Ascending aorta (tissue), 2 donors: ENCODE measurements around the gene CENPF. TPM values are rescaled to one million over a fixed set of nuclear protein-coding genes. Genes with fewer than 3 reads are reported as not detected.
A peak's percentile ranks its signal among the peaks of the same experiment; 100 is the strongest.

ENCODE experiments used
- DNase-seq, 2 donors: peaks; one replicate each; pipeline ENCODE4 v3.0.0-alpha.2; 2019; ENCODE audit warnings: low spot score in 2 of 2
- H3K27ac ChIP-seq, 2 donors: fragments of 200-600 bp; sonication (generic); one replicate each; pipeline ENCODE4 v1.5.1; 2016 to 2017; ENCODE audit warnings: mild to moderate bottlenecking in 1 of 2
- H3K27me3 ChIP-seq: fragments of 200-600 bp; sonication (generic); one replicate; pipeline ENCODE4 v1.5.1; 2017
- H3K36me3 ChIP-seq, 2 donors: fragments of 200-600 bp; sonication (generic); one replicate each; pipeline ENCODE4 v1.5.1; 2016
- H3K4me1 ChIP-seq, 2 donors: fragments of 200-600 bp; sonication (generic); one replicate each; pipeline ENCODE4 v1.5.1; 2016 to 2017; ENCODE audit warnings: mild to moderate bottlenecking in 1 of 2
- H3K4me3 ChIP-seq, 2 donors: fragments of 200-600 bp; sonication (generic); one replicate each; pipeline ENCODE4 v1.5.1; 2016 to 2017; ENCODE audit warnings: mild to moderate bottlenecking in 1 of 2
- H3K9me3 ChIP-seq, 2 donors: fragments of 200-600 bp; sonication (generic); one replicate each; pipeline ENCODE4 v1.5.1; 2016
- intact Hi-C: fragments of 100-400 bp; cut with DNase I; formaldehyde crosslinking; loops from one replicate; pipeline ENCODE4 v1.15.1; 2023
- total RNA-seq: library from RNA; depleted of rRNA; stranded (reverse); fragments of >200 nt; gene quantifications from one replicate; pipeline ENCODE4 v1.1.0, GENCODE V29; 2016
- TF ChIP-seq, protein P1 (sequence below), 3 experiments: fragments of 200-600 bp in 2 of 3; fragments of 450-650 bp in 1 of 3; sonication (generic) in 2 of 3; IDR thresholded peaks; one replicate each; pipeline ENCODE4 v1.5.1; 2016 to 2019; ENCODE audit warnings: antibody characterized with exemption in 3 of 3, mild to moderate bottlenecking in 1 of 3, moderate library complexity in 1 of 3

Gene CENPF
- total RNA-seq, 1 donor from 2014 or later, result 0.53 TPM

GRCh38 chr1:214660900-214661299 lies 57.9 kb downstream of the CENPF start:
- intact Hi-C loops, result no loop called here
- TF ChIP-seq, protein P1, sequence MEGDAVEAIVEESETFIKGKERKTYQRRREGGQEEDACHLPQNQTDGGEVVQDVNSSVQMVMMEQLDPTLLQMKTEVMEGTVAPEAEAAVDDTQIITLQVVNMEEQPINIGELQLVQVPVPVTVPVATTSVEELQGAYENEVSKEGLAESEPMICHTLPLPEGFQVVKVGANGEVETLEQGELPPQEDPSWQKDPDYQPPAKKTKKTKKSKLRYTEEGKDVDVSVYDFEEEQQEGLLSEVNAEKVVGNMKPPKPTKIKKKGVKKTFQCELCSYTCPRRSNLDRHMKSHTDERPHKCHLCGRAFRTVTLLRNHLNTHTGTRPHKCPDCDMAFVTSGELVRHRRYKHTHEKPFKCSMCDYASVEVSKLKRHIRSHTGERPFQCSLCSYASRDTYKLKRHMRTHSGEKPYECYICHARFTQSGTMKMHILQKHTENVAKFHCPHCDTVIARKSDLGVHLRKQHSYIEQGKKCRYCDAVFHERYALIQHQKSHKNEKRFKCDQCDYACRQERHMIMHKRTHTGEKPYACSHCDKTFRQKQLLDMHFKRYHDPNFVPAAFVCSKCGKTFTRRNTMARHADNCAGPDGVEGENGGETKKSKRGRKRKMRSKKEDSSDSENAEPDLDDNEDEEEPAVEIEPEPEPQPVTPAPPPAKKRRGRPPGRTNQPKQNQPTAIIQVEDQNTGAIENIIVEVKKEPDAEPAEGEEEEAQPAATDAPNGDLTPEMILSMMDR (IDR thresholded peaks at IDR 0.05), result peak in 1 of 3 experiments; percentile 26
- no peak for DNase-seq

DNA sequence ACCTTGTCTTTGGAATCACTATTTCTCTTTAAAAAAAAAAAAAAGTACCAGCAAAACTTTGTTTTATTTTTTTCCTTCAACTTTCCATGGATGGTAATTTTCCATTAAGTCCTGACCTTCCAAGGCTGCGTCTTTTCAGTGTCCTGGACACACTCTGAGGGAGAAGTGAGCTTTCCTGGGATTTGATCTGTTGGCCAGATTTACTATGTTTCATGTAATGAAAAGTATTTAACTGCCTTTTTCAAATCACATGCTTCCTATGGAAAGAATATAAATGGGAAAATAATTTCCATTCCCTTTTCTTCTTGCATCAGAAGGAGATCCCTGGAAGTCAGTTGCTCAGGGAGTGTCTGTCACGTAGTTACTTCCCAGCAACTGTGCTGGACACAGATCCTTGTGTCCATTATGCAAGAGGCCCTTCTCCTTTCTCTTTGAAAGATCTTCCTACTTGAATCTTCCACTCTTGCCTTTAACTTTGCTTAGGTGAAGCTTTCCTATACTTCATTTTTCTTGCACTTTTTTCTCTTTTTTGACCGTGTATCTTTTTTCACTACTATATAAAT lies 59.3 kb downstream of the CENPF start:
- H3K27ac ChIP-seq, result no peak overlapping the region

More at GRCh38 chr1:214660900-214661299, 57.9 kb downstream of the CENPF start:
- Histone ChIP-seq H3K4me3 (no peak overlapping the region), H3K36me3 (no peaks in the 10 kb centered on the region), H3K9me3 (no peaks in the 10 kb centered on the region), H3K4me1 (no peaks in the 10 kb centered on the region), H3K27me3 (no peaks in the 10 kb centered on the region), H3K27ac (no peak overlapping the region)

DNA sequence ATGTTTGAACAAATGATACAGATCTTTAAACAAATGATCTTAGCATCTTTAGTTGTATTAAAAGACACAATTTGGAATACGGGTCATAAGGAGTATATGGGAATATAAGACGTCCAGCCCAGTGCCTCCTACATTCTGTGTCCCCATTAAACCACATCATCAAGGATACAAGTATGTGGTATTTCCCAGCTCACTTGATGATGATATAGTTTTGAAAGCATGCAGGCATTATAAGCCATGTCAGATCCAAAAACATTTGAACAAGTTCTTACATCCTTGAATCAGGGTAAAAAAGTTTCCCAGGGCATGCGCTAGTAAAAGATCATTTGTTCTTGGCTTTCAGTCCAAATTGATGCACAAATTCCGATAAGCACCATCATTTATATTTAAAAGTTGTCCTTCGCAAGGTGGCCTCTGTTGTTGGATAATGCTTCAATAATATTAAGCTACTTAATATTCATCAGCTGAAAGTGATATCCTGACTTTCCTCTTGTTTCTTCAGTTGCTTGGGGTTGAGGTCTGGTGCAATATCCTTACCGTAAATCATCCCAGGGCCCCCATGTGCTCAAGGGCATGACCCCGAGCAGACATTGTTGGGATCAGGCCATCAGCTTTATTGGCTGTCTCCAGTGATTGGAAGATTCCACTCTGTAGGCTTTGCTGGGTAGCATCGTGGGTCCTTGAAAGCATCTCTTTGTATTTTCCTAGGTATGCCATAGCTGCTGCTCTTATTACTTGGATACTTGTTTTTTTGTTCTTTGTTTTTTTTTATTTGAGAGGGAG lies 61.8 kb downstream of the CENPF start:
- TF ChIP-seq, protein P1 (IDR thresholded peaks at IDR 0.05), result no peak
- no peak overlapping the region for H3K4me3 ChIP-seq
- intact Hi-C loops, result no loop called here
- H3K27ac ChIP-seq, result no peak overlapping the region
- DNase-seq, result no peak
- H3K27me3 ChIP-seq, result no peaks in the 10 kb centered on the region
- H3K4me1 ChIP-seq, result no peaks in the 10 kb centered on the region
- no peaks in the 10 kb centered on the region for H3K9me3 ChIP-seq
- H3K36me3 ChIP-seq, result no peaks in the 10 kb centered on the region

More for the DNA sequence above, 59.3 kb downstream of the CENPF start:
- H3K36me3 ChIP-seq, result no peaks in the 10 kb centered on the region
- no peaks in the 10 kb centered on the region for H3K4me1 ChIP-seq
- no peaks in the 10 kb centered on the region for H3K9me3 ChIP-seq
- TF ChIP-seq, protein P1 (IDR thresholded peaks at IDR 0.05), result no peak
- intact Hi-C loops, result no loop called here
- H3K27me3 ChIP-seq, result no peaks in the 10 kb centered on the region
- H3K4me3 ChIP-seq, result no peak overlapping the region
- DNase-seq, result no peak

- Histone ChIP-seq H3K27me3 (no peaks in the 10 kb centered on the region), H3K4me3 (no peak overlapping the region), H3K4me1 (no peaks in the 10 kb centered on the region), H3K9me3 (no peaks in the 10 kb centered on the region), H3K36me3 (no peaks in the 10 kb centered on the region), H3K27ac (no peak overlapping the region)
- intact Hi-C loops, result no loop called here
- DNase-seq, result no peak
- TF ChIP-seq, protein P1 (IDR thresholded peaks at IDR 0.05), result no peak
Observed at GRCh38 chr1:214665606-214666110, 62.7 kb downstream of the CENPF start.

GRCh38 chr1:214666674-214667073 lies 63.7 kb downstream of the CENPF start:
- Histone ChIP-seq H3K27ac (no peak overlapping the region), H3K27me3 (no peaks in the 10 kb centered on the region), H3K9me3 (no peaks in the 10 kb centered on the region), H3K4me3 (no peak overlapping the region), H3K4me1 (no peaks in the 10 kb centered on the region), H3K36me3 (no peaks in the 10 kb centered on the region)
- TF ChIP-seq, protein P1 (IDR thresholded peaks at IDR 0.05), result no peak
- no peak for DNase-seq
- intact Hi-C loops, result no loop called here
